ENCODE data around the gene TOGARAM1.

TOGARAM1 gene

GRCh38 chr14:45084946-45085346, 123.0 kb downstream of the TOGARAM1 start:
- DNase-seq (ENCODE audit: low read depth in 2 of 2) = no peak

GRCh38 chr14:45089813-45090212, 127.8 kb downstream of the TOGARAM1 start:
- DNase-seq (ENCODE audit: low read depth in 2 of 2) = peak in 1 of 2 donors; percentile 26

- no peak for DNase-seq (ENCODE audit: low read depth in 2 of 2)
These were observed 129.7 kb downstream of the TOGARAM1 start for GRCh38 chr14:45091710-45092109.

- no peak for DNase-seq (ENCODE audit: low read depth in 2 of 2)
These were observed 132.3 kb downstream of the TOGARAM1 start for GRCh38 chr14:45094275-45094674.

- DNase-seq (ENCODE audit: low read depth in 2 of 2) = no peak
These were observed 133.2 kb downstream of the TOGARAM1 start for GRCh38 chr14:45095143-45095542.

- no peak for DNase-seq (ENCODE audit: low read depth in 2 of 2)
These were observed 134.2 kb downstream of the TOGARAM1 start for GRCh38 chr14:45096218-45096617.

- DNase-seq (ENCODE audit: low read depth in 2 of 2) = no peak
These were observed 141.8 kb downstream of the TOGARAM1 start for GRCh38 chr14:45103806-45104205.

GRCh38 chr14:45104561-45104960, 142.6 kb downstream of the TOGARAM1 start:
- no peak for DNase-seq (ENCODE audit: low read depth in 2 of 2)

- DNase-seq (ENCODE audit: low read depth in 2 of 2) = no peak
These were observed 151.1 kb downstream of the TOGARAM1 start for GRCh38 chr14:45112896-45113781.

- no peak for DNase-seq (ENCODE audit: low read depth in 2 of 2)
These were observed 152.3 kb downstream of the TOGARAM1 start for GRCh38 chr14:45114327-45114726.

- no peak for DNase-seq (ENCODE audit: low read depth in 2 of 2)
These were observed 156.6 kb downstream of the TOGARAM1 start for GRCh38 chr14:45118594-45118993.

GRCh38 chr14:45120096-45120495, 158.1 kb downstream of the TOGARAM1 start:
- no peak for DNase-seq (ENCODE audit: low read depth in 2 of 2)

GRCh38 chr14:45123271-45123670, 161.3 kb downstream of the TOGARAM1 start:
- no peak for DNase-seq (ENCODE audit: low read depth in 2 of 2)
